NOMO-1 (cell line): Measurements from ENCODE around the gene CCR9.
"Not testable (repeated sequence)": the region's sequence is repeated elsewhere in the genome, so short reads cannot be mapped to it uniquely, and the experiment has no call there.

Experiments
- DNase-seq, 2 experiments: peaks; one replicate each; lab custom pipeline; 2025; ENCODE audit not compliant: unreplicated experiment in 2 of 2; lab: John Stamatoyannopoulos, UW

Gene CCR9, protein sequence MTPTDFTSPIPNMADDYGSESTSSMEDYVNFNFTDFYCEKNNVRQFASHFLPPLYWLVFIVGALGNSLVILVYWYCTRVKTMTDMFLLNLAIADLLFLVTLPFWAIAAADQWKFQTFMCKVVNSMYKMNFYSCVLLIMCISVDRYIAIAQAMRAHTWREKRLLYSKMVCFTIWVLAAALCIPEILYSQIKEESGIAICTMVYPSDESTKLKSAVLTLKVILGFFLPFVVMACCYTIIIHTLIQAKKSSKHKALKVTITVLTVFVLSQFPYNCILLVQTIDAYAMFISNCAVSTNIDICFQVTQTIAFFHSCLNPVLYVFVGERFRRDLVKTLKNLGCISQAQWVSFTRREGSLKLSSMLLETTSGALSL

GRCh38 chr3:45885979-45886705 lies at the start of gene CCR9:
CCR9 (plus strand) TSS chr3:45886543; CDS start chr3:45894934, 8,391 bp downstream.
- DNase-seq = no peak

DNA sequence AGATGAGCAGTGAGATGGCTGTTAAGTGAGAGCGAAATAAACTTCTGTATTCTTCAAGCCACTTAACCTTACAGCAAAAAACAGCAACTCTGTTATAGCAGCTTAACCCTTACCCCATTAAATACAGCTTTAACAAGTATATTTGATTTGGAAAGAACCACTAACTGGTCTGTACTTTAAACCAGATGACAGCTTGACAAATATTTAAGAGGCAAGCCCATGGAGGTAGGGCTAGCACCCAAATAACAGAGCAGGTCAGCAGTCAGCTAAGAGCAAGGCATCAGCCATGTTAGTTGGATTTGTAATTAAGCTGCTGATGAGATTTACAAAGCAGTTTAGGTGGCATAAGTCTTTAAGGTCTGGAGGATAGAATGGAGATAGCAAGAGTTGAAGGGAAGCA lies 47.9 kb upstream of the CCR9 start:
- DNase-seq = no peak

DNA sequence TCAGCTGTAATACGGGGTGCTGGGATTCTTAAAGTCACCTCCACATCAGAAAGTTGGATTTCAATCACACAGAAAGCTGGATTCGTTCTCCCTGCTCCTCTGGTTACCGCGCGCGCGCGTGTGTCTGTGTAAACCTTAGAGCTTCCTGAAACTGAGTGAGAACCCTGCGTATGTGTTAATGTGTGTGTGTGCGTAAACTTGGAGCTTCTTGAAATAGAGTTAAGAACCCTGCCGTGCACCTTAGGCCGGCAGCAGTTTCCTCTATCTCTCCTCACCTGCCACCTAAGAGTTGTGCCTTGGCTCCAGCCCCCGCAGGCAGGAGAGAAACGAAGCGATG lies 45.0 kb upstream of the CCR9 start:
- peak; percentile 27 to 55 for DNase-seq

- peak; percentile 95 to 98 for DNase-seq
These were observed 44.4 kb upstream of the CCR9 start, which contains the start of gene LZTFL1 for GRCh38 chr3:45841757-45842491. LZTFL1 (minus strand) TSS chr3:45842119; CDS start chr3:45841991, 128 bp downstream.

- DNase-seq = no peak
These were observed 43.3 kb upstream of the CCR9 start for GRCh38 chr3:45842851-45843625.

- no peak for DNase-seq
These were observed 41.7 kb upstream of the CCR9 start for GRCh38 chr3:45844616-45845015.

DNA sequence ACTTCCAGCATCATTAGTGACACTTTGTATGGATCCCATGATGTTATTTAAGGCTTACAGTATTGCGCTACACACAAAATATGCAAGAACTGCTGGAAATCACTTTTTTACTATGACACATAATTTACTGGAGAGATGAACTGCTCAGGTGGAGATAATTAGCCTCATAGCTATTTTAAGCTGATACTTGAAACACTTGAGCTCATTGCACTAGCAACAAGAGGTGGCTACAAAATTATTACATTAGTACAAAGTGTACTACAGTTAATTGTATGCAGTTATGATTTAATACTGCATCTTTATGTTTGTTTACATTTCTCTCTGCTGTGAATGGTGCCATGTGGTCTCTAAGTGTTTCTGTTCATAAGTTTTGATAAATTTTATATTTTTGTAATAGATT lies 38.0 kb upstream of the CCR9 start:
- no peak for DNase-seq

- DNase-seq = no peak
These were observed 33.5 kb upstream of the CCR9 start for GRCh38 chr3:45852828-45853227.

- not testable (repeated sequence) for DNase-seq
These were observed 30.0 kb upstream of the CCR9 start for GRCh38 chr3:45856323-45856722.

- not testable (repeated sequence) for DNase-seq
These were observed 29.3 kb upstream of the CCR9 start for GRCh38 chr3:45857024-45857423.

- peak; percentile 12 to 19 for DNase-seq
These were observed 27.4 kb upstream of the CCR9 start for GRCh38 chr3:45858809-45859543.

- DNase-seq = no peak
These were observed 25.9 kb upstream of the CCR9 start for GRCh38 chr3:45860481-45860880.

DNA sequence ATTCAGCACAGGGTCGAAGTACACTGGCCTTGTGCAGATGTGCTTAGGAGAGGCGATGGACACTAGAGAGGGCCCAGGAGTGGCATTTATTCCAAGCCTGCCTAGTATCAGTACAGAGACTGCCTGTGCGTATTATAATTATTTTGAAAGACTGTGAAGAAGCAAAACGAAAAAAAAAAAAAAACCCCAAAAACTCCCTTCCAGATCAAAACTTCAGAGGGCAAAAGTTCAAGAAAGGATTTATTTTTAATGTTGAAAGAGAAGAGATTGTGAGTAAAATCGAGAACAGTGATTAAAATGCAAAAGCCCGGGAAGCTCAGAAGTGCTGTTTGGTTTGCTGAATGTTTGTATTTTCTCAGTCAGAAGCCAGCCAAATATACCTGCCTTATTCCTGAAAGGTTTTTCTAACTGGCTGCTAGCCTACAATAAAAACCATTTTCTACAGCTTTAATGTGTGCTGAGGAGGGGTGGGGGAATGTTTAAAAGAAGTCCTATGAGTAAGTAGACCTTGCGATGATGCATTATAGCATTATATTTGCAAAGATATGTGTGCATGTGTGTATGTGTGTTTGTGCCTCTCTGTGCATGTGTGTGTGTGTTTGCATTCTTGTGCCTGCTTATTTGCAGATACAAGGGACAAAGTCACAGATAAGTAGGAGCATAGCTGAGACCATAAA lies 25.2 kb upstream of the CCR9 start:
- no peak for DNase-seq

- no peak for DNase-seq
These were observed 21.4 kb upstream of the CCR9 start for GRCh38 chr3:45864760-45865519.

- no peak for DNase-seq
These were observed 20.8 kb upstream of the CCR9 start for GRCh38 chr3:45865563-45865962.

- DNase-seq = no peak
These were observed 18.1 kb upstream of the CCR9 start for GRCh38 chr3:45868213-45868612.

DNA sequence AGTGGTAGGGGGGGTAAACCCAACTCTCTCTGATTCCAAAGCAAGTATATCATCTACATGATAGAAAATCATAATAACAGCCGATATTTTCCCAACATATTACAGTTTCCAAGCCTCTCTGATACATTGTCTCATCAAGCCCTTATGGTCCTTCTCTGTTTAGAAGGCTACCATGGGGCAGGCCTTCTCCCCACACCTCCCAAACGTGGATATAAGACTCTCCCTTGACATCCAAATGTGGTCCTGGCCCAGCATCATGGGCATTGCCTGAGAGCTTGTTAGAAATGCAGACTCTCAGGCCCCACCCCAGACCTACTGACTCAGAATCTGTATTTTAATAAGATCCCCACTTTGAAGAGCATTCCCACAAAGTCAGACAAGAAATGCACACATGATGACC lies 17.7 kb upstream of the CCR9 start:
- DNase-seq = no peak

GRCh38 chr3:45869638-45870037 lies 16.7 kb upstream of the CCR9 start:
- DNase-seq = no peak

DNA sequence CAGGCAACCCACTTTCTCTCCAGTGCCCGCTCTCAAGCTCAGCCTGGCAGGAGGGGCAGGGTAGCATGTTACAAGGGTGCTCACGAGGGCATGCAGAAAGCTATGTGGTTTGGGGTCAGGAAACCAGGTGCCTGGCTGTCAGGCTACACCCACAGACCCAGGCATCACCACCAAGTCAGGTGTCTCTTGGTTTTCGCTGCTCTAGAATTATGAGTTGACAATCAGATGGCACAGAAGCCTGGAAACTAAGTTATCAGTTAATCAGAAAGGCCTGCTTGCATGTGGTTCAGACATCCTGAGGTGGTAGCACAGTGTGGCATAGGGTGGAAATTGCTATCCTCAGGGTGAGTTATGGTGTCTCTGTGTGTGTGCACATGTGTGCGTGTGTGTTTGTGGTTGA lies 16.2 kb upstream of the CCR9 start:
- DNase-seq = no peak
